ENCODE results near the gene ETV7. TPM values are rescaled to one million over a fixed set of nuclear protein-coding genes. Genes with fewer than 3 reads are reported as not detected.
A peak's percentile ranks its signal among the peaks of the same experiment; 100 is the strongest.

ETV7 gene
- total RNA-seq, 6 experiments from 2014 or later, result 0.20 to 0.32 (median 0.24) TPM; not detected in 2

- Mint-ChIP-seq H3K9me3 (no peaks in the 10 kb centered on the region), H3K36me3 (ENCODE audit: low read depth) (no peaks in the 10 kb centered on the region), H3K27me3 (ENCODE audit: insufficient read depth) (peaks cover 13% of the 10 kb centered on the region), H3K4me3 (no peak overlapping the region), H3K4me1 (ENCODE audit: low read depth) (peaks cover 8% of the 10 kb centered on the region), H3K27ac (no peak overlapping the region)
- no peak for DNase-seq
- no peak for TF ChIP-seq CTCF (IDR thresholded peaks at IDR 0.05)
These were observed 12.5 kb upstream of the ETV7 start for GRCh38 chr6:36399970-36400369.

- TF ChIP-seq CTCF (IDR thresholded peaks at IDR 0.05), result 0 out of 2 replicates have a peak, but pooled peaks have one; percentile 9
These were observed 5.2 kb upstream of the ETV7 start for GRCh38 chr6:36392621-36393020.

GRCh38 chr6:36389353-36389752 is 1.9 kb upstream of the ETV7 start:
- Mint-ChIP-seq H3K4me3 (no peak overlapping the region), H3K27ac (no peak overlapping the region), H3K4me1 (ENCODE audit: low read depth) (peaks cover 26% of the 10 kb centered on the region), H3K27me3 (ENCODE audit: insufficient read depth) (peaks cover 31% of the 10 kb centered on the region), H3K36me3 (ENCODE audit: low read depth) (peaks cover 5% of the 10 kb centered on the region), H3K9me3 (peaks cover 4% of the 10 kb centered on the region)
- no peak for DNase-seq
- no peak for TF ChIP-seq CTCF (IDR thresholded peaks at IDR 0.05)

More at GRCh38 chr6:36392621-36393020, 5.2 kb upstream of the ETV7 start:
- Mint-ChIP-seq H3K36me3 (ENCODE audit: low read depth) (peaks cover 5% of the 10 kb centered on the region), H3K4me3 (no peak overlapping the region), H3K4me1 (ENCODE audit: low read depth) (peaks cover 6% of the 10 kb centered on the region; the same call in 1 of the 2 replicates), H3K9me3 (peaks cover 4% of the 10 kb centered on the region), H3K27ac (no peak overlapping the region), H3K27me3 (ENCODE audit: insufficient read depth) (peaks cover 20% of the 10 kb centered on the region)
- DNase-seq, result no peak

GRCh38 chr6:36386495-36387439 is 702 bp downstream of the ETV7 start:
- peak; percentile 8 for DNase-seq
- peaks cover 28% of the 10 kb centered on the region for H3K27me3 Mint-ChIP-seq (ENCODE audit: insufficient read depth)
- no peaks in the 10 kb centered on the region for H3K9me3 Mint-ChIP-seq
- H3K4me3 Mint-ChIP-seq, result peak overlapping the region; percentile 94
- peak overlapping the region; percentile 52 for H3K27ac Mint-ChIP-seq
- H3K36me3 Mint-ChIP-seq (ENCODE audit: low read depth), result no peaks in the 10 kb centered on the region; the same call in 1 of the 2 replicates
- peak; percentile 16; the same call in 1 of the 2 replicates for TF ChIP-seq CTCF (IDR thresholded peaks at IDR 0.05)
- peaks cover 26% of the 10 kb centered on the region for H3K4me1 Mint-ChIP-seq (ENCODE audit: low read depth)

- peaks cover 26% of the 10 kb centered on the region for H3K4me1 Mint-ChIP-seq (ENCODE audit: low read depth)
- no peaks in the 10 kb centered on the region for H3K9me3 Mint-ChIP-seq
- H3K4me3 Mint-ChIP-seq, result no peak overlapping the region
- no peak overlapping the region for H3K27ac Mint-ChIP-seq
- DNase-seq, result no peak
- H3K36me3 Mint-ChIP-seq (ENCODE audit: low read depth), result no peaks in the 10 kb centered on the region; the same call in 1 of the 2 replicates
- H3K27me3 Mint-ChIP-seq (ENCODE audit: insufficient read depth), result peaks cover 31% of the 10 kb centered on the region
- TF ChIP-seq CTCF (IDR thresholded peaks at IDR 0.05), result no peak
These were observed 3.4 kb downstream of the ETV7 start for GRCh38 chr6:36384095-36384494.
